Hippocampal formation (tissue), 2 donors: Measurements from ENCODE around the gene NOXO1.

Source experiments
- DNase-seq, 2 donors: peaks; one replicate each; lab custom pipeline; 2025; lab: John Stamatoyannopoulos, UW

NOXO1 gene, protein sequence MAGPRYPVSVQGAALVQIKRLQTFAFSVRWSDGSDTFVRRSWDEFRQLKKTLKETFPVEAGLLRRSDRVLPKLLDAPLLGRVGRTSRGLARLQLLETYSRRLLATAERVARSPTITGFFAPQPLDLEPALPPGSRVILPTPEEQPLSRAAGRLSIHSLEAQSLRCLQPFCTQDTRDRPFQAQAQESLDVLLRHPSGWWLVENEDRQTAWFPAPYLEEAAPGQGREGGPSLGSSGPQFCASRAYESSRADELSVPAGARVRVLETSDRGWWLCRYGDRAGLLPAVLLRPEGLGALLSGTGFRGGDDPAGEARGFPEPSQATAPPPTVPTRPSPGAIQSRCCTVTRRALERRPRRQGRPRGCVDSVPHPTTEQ

DNA sequence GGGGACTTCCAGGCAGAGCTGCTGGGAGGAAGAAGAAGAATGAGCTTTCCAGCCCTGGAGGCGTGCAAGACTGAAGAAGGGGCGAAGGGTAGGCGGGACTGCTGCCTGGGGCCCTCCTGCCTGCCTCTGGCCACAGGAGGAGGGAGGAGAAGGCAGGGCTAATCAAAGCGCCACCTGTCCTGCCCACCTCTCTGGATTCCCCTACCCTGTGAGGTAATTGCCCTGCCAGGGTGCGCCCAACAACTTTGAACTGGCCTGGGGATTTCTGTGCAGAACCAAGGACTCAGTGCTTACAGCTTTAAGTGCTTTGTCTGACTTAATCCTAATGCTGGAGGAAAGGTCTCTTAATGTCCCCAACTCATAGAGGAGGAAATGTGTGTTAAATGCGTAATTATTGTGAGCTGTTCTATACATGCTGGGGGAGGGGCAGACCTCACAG lies at the start of gene NOXO1:
Gene NOXO1 (minus strand): TSS at position 72 of the 439 bp plus-strand sequence. CDS start 290 bp downstream, outside the sequence.
- no peak for DNase-seq

DNA sequence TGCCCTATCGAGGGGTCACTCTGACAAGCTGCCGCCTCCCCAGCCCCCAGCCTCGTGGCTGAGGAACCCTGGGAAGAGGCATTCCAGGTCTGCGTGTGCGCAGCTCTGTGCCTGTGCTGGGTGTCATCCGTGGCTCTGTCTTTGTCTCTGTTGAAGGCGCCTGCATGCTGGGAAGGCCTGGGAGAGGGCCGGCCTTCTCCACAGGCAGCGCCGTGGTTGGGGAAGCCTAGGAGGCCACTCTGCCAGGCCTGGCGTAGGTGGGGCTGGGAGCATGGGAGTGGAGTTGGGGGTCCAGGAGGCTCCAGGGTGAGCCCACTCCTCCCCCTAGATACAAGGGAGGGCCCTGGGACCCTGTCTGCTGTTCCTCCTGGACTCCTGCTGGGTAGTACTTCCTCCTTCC lies 48.8 kb upstream of the NOXO1 start:
- no peak for DNase-seq

DNA sequence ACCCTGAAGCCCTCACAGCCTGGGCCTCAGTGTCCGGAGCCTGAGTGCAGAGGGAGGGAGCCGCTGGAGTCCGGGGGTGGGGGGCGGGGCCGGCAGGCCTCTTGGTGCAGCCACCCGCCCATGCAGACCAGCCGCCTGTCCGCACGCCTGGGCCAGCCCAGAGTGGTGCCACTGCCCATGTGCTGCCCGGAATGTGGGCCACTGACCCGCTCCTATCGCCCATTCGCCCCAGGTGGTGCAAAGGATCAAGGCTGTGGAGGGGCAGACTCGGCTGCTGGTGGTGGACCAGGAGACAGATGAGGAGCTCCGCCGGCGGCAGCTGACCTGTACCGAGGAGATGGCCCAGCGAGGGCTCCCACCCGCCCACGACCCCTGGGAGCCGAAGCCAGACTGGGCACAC lies 48.1 kb upstream of the NOXO1 start:
- DNase-seq: no peak

DNA sequence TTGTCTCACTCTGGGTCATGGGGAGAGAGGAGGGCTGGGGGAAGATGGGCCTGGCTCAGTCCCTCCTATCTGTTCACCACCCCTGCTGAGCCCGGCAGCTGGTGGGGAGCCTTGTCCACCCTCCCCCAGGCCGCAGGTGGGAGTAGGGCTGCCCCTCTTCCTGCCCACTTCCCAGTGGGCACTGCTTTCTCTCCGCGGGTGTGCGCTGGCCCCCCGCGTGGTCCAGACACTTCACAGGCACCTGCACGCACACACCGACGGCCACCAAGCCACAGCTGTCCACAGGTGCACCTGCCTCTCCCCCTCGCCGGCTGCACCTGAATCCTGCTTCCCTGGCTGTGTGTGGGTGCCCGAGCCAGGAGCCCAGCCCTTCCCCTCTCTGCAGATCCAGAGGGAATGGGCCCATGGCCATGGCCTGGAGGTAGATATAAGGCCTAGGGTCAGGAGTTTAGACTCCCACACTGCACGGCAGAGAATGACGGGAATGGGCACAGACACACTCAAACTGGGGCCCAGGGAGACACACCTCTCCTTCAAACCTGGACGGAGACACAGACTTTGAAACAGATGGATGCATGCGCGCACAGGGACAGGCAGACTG lies 47.5 kb upstream of the NOXO1 start:
- no peak for DNase-seq

DNA sequence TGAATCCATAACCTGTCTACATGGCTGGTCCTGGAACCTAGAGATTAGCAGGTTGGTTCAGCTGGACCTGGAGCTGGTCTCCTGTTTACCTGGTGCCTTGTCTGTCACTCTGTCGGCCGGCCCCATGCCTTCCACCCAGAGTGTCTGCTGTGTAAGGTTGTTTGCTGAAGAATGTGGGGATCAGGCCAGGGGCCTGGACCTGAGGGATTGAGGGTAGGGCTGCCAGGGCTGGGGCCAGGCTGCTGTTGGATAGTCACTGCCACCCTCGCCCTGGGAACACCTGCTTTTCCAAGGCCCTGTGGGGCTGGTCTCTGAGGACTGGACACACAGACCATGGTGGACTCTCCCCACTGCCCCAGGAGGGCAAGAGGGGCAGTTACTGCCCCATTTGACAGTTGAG lies 46.9 kb upstream of the NOXO1 start:
- no peak for DNase-seq

DNA sequence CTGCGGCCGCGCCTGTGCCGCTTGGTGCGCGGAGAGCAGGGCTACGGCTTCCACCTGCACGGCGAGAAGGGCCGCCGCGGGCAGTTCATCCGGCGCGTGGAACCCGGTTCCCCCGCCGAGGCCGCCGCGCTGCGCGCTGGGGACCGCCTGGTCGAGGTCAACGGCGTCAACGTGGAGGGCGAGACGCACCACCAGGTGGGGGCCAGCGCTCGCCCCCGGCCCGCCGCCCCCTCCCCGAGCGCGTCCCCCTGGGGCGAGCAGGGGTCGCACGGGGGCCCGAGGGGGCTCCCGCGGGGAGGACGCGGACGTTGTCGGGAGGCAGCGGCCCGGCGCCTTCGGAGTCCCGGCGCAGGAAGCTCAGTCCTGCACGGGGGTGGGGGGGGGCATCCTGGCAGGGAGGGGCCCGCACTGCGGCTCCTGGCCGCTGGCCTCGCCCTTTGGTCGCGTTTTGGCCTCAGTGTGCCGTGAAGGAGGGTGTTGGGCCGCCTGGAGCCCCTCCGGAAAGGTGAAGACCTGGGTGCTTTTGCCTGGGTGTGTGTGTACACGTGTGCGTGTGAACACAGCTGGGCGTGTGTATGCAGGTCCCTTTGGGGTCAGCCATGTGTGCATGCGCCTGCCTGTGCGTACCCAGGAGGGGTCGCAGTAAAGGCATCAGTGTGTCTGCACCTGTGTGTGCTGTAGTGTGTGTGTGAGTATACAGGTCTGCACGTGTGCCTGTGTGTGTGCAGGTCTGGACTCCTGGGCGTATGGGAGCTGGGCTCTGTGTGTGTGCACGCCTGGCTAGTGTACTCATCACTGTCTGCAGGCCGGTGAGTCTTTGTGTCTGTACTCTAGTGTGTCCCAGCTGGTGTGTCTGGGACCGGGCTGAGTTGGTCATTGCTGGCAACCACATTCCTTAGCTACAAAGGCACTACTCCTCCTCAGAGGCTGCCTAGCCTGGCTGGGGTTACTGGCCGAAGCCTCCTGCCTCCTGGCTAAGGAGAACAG lies 46.0 kb upstream of the NOXO1 start:
- DNase-seq: no peak

DNA sequence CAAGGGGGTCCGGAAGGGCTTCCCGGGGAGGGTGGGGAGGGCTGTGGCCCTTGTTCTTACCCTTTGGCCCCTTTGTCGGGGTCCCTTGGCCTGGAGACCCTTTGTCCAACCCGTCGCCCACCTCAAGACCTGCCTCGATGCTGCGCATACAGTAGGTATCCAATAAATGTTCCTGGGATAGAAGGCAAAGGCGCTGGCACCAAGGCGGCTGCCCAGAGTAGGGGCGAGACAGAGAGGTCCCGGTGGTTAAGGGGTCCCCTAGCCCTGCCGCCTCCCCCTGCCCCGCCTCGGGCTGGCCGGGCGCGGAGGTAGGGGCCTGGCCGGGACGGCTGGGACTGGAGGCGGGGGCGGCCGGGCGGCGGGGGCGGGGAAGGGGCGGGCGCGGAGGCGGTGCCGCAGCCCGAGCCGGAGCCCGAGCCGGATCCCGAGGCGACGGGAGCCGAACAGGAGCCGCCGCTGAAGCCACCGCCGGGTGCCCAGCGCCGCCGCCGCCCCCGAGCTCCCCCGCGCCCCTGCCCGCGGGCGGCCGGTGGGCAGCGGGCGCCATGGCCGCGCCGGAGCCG lies 45.3 kb upstream of the NOXO1 start, which contains the start of gene NHERF2:
Gene NHERF2 (plus strand): TSS at position 442 of the 563 bp plus-strand sequence. CDS start 104 bp downstream, at position 546.
- peak in 1 of 2 donors; percentile 5 for DNase-seq

DNA sequence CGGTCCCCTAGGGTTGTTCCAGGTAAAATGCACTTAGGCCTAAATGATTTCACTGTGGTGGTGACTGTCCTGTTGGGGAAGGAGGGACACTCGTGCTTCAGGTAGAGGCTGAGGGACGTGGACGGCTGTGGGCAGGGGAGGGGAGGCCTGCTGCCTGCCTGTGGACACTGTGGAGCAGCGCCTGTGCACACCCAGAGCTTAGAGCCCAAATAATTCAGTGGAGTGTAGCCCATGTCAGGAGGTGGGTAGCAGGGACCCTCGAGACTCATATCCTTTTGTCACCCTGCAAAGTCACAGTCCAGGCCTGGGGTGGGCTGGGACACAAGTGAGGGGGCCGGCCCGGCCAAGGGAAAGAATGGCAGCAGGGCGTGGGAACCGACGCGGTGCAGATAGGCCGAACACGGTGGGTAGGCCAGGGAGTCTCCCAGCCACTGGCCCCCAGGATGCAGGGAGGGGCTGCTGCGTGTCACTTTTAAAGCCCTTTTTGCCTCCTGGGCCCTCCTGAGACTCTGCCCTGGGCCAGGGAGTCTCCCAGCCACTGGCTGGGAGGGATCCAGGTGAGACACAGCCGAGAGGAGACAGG lies 44.7 kb upstream of the NOXO1 start:
- no peak for DNase-seq

DNA sequence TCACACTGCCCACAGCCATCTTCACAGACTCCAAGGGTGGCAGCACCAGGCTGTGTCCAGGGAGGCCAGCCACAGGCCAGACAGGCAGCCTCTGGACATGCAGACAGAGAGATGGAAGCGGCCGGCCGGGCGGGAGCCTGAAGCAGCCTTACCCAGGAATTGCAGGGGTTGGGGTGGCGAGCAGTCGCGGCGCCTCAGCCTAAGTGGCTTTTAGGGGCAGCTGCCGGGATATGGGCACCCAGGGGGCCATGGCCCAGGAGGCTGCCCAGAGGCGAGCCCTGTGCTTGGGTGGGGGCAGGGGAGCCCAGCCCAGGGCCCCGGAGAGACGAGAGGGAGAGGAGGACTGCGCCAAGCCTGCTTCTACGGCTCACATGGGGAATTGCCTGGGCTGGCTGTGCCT lies 44.0 kb upstream of the NOXO1 start:
- no peak for DNase-seq

DNA sequence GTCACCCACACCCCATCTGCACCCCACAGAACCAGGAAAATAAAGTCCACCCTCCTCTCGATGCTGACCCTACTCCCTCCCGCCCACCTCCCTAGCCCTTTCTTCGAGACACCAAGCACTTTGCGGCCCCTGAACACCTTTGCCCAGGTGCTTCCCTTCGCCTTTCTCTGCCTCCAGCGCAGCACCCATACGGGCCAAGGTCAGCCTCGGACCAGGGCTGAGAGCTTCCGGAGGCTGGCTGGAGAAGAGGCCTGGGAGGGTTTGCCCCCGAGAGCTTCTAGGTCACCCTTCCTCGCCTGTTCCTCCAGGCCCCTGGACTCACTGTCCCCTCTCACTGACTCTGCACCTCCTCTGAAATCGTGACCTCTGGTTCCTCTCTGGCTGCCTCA lies 42.8 kb upstream of the NOXO1 start:
- DNase-seq: no peak

DNA sequence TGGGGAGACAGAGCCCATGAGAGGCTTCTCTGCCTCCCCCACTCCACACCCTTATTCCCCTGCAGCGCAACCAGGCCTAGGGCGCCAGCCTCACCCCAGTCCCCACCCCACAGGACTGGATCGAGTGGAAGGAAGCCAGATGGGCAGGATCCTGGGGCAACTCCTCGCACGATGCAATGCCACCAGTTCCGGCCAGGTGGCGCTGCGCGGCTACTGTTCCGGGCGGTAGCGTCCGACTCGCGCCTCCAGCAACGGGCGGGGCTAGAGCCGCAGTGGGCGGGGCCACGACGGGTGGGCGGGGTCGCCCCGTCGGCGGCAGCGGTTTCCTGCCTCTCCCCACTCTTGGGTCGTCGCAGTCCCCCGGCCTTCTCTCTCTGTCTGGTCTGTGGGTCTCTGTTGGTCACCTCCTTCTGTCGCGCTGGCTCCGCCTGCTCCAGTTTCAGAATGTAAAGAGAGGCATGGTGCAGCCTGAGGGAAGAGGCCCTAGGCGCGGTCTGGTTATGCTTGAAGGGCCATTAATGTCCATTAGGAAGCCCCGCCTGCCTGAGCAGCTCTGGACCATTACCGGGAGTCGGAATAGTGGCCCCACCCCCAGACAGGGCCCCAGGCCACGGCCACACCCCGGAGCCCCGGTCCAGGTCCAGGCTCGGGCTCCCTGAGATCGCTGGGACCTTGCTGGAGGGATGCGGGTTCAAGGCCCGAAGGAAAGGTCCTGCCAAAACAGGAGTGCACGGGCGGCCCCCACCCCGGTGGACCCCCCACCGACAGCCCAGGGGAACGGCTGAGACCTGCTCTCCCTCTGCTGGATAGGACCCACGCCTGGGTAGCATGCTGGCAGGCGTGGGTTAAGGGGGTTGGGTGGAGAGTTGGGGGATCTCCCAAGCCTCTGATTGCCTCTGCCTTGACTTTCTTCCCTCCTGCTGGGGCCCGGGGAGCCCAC lies 42.1 kb upstream of the NOXO1 start:
- peak; percentile 77 to 87 for DNase-seq

DNA sequence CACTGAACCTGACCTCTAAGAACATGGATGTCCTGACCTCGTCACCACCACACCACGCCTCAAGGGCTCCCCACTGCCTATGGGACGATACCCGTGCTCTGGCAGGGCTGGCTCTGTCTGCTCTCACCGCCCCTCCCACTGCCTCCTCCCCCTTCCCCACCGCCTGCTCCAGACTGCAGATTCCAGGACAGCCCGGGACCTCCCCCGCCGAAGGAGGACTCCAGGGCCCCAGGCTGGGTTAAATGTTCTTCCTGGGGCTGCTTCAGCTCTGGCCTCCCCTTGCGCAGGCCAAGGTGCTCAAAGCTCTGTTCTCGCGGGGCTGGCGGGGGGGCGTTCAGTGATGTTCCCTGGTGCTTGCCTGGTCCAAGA lies 41.4 kb upstream of the NOXO1 start:
- no peak for DNase-seq

DNA sequence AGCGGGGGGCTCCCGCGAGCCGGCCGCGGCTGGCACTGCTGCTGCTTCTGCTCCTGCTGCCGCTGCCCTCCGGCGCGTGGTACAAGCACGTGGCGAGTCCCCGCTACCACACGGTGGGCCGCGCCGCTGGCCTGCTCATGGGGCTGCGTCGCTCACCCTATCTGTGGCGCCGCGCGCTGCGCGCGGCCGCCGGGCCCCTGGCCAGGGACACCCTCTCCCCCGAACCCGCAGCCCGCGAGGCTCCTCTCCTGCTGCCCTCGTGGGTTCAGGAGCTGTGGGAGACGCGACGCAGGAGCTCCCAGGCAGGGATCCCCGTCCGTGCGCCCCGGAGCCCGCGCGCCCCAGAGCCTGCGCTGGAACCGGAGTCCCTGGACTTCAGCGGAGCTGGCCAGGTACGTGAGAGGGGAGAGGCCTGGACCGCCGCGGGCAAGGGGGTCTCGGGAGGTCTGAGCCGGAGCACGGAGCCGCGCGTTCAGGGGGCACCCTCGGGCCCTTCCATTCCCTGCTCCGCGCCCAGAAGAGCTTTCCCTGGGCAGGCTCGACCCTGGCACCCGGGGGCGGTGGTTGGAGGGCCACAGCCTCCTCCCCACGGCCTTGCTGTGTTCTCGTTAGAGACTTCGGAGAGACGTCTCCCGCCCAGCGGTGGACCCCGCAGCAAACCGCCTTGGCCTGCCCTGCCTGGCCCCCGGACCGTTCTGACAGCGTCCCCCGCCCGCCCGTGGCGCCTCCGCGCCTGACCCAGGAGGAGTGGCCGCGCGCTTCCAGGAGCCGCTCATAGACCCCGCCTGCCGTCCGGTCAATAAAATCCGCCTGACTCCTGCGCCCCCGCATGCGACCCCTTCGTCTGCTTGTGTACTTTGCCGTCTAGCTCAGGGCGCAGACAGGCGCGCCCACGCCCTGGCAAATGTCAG lies 38.9 kb upstream of the NOXO1 start:
- DNase-seq: no peak

DNA sequence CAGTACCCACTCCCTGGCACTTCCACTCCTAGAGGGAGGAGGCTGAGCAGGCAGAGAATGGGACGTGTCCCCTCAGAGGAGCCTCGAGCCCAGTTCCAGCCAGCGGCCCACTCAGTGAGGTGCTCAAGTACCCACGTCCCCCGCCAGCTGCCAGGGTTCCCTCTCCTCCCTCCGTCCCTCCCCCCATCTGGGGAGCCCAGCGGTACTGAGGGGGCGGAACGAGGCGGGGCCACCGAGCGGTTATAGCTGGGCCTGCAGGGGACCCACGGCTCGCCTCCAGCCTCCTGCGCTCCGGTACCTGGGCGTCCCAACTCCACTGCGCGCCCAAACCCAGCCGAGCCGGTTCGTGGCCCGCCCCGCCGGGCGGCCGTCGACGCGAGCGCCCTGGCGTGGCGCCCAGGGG lies 38.2 kb upstream of the NOXO1 start, which contains the start of gene NPW:
Gene NPW (plus strand): TSS at position 268 of the 403 bp plus-strand sequence.
- no peak for DNase-seq

DNA sequence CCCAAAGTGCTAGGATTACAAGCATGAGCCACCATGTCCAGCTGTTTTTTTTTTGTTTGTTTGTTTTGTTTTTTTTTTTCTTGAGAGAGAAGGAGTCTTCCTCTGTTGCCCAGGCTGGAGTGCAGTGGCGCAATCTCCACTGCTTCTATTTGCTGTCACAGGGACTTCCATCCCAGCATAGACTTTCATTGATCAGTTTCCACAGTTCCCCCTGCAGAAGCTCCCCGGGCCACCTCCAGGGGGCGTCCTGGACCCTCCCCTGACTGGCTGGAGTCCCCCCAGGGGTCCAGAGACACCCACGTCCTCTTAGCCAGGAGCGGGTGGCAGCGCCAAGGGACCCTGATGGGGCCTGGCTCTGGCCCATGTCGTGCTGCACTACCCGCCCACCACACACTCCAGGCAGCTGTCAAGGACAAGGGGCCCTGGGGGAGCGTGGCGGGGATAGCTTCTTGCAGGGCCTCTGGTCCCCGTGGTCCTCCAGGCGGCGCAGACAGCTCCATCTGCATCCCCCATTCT lies 35.2 kb upstream of the NOXO1 start:
- DNase-seq: no peak

DNA sequence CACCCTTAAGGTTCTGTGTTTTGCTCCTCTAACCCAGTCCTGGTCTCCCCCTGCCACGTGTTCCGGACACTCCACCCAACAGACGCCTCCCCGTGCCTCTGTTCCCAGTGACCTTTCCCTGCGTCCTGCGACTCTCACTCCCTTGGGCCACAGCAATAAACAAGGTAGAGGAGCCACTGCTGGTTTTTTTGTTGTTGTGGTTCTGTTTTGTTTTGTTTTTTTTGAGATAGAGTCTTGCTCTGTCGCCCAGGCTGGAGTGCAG lies 34.6 kb upstream of the NOXO1 start:
- no peak for DNase-seq

DNA sequence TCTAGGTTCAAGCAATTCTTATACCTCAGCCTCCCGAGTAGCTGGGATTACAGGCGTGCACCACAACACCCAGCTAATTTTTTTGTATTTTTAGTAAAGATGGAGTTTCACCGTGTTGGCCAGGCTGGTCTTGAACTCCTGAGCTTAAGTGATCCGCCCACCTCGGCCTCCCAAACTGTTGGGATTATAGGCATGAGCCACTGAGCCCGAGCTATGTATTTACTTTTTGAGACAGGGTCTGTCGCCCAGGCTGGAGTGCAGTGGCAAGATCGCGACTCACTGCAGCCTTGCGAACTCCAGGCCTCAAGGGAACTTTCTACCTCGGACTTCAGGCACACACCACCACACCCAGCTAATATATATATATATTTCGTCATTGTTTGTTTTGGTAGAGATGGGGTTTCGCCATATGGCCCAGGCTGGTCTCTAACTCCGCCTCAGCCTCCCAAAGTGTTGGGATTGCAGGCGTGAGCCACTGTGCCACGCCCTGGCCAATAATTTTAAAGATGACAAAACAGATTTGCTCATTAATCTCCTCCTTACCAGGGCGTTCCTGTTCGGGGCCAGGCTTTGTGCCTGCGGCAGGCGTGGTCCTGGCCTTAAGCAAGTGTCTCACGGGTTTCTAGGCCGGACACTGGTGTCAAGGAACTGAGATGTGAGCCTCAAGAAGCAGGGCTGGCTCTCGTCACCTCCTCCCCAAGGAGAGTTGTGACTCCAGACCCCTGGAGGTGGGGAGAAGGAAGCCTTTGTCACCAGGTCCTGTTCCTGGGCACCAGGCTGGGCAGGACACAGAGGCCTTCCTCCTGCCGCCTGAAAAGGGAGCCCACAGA lies 34.1 kb upstream of the NOXO1 start:
- no peak for DNase-seq

DNA sequence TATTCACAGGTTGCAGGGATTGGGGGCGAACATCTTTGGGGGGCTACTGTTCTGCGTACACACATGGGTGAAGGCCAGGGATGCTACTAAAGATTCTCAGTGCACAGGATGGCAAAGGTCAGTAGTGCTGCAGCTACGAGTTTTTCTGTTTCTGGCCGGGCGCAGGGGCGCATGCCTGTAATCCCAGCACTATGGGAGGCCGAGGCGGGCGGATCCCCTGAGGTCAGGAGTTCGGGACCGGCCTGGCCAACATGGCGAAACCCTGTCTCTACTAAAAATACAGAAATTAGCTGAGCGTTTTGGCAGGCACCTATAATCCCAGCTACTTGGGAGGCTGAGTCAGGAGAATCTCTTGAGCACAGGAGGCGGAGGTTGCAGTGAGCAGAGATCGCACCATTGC lies 32.3 kb upstream of the NOXO1 start:
- no peak for DNase-seq
